ENCODE data around the gene TMEM182.

The TMEM182 gene

GRCh38 chr2:102803041-102803896 lies 41.4 kb downstream of the TMEM182 start:
- DNase-seq: no peak

- no peak for DNase-seq
Observed at GRCh38 chr2:102803897-102804217, 42.0 kb downstream of the TMEM182 start.

- DNase-seq: peak; percentile 14
Observed at GRCh38 chr2:102806250-102806837, 44.5 kb downstream of the TMEM182 start.

- DNase-seq: no peak
Observed at GRCh38 chr2:102809291-102810189, 47.7 kb downstream of the TMEM182 start.

GRCh38 chr2:102815285-102815684 lies 53.5 kb downstream of the TMEM182 start:
- no peak for DNase-seq

GRCh38 chr2:102826904-102827303 lies 65.1 kb downstream of the TMEM182 start:
- DNase-seq: no peak

- no peak for DNase-seq
Observed at GRCh38 chr2:102832789-102833188, 71.0 kb downstream of the TMEM182 start.

GRCh38 chr2:102834523-102835273 lies 72.9 kb downstream of the TMEM182 start:
- DNase-seq: no peak

- DNase-seq: no peak
Observed at GRCh38 chr2:102837626-102838198, 75.9 kb downstream of the TMEM182 start.

- DNase-seq: no peak
Observed at GRCh38 chr2:102839668-102840388, 78.0 kb downstream of the TMEM182 start.

- no peak for DNase-seq
Observed at GRCh38 chr2:102841107-102841840, 79.4 kb downstream of the TMEM182 start.

- no peak for DNase-seq
Observed at GRCh38 chr2:102843764-102844443, 82.1 kb downstream of the TMEM182 start.

GRCh38 chr2:102844911-102845310 lies 83.1 kb downstream of the TMEM182 start:
- DNase-seq: no peak

- DNase-seq: no peak
Observed at GRCh38 chr2:102848366-102848839, 86.6 kb downstream of the TMEM182 start.

- no peak for DNase-seq
Observed at GRCh38 chr2:102850888-102851287, 89.1 kb downstream of the TMEM182 start.

GRCh38 chr2:102852867-102853266 lies 91.0 kb downstream of the TMEM182 start:
- no peak for DNase-seq

All from NCI-H1048 (cell line).